Colonic mucosa (tissue), 4 donors: ENCODE data around the gene RETSAT. TPM values are rescaled to one million over a fixed set of nuclear protein-coding genes. Genes with fewer than 3 reads are reported as not detected.
"Not testable (repeated sequence)": the region's sequence is repeated elsewhere in the genome, so short reads cannot be mapped to it uniquely, and the experiment has no call there.

Experiments used
- DNase-seq: peaks from one replicate; pipeline ENCODE4 v3.0.0-alpha.2; 2020
- H3K27ac ChIP-seq: fragments of 200-600 bp; one replicate; pipeline ENCODE4 v1.8.0; 2021
- H3K27me3 ChIP-seq: fragments of 200-600 bp; one replicate; pipeline ENCODE4 v1.8.0; 2021
- H3K36me3 ChIP-seq: fragments of 200-600 bp; one replicate; pipeline ENCODE4 v1.8.0; 2021
- H3K4me1 ChIP-seq: fragments of 200-600 bp; one replicate; pipeline ENCODE4 v1.8.0; 2021; ENCODE audit warnings: mild to moderate bottlenecking
- H3K4me3 ChIP-seq: fragments of 200-600 bp; one replicate; pipeline ENCODE4 v1.8.0; 2021
- H3K9ac ChIP-seq, 2 donors: one replicate each; pipeline ENCODE4 v1.7.0; 2013; ENCODE audit warnings: control low read depth in 2 of 2, low read depth in 2 of 2, low read length in 2 of 2
- H3K9me3 ChIP-seq: fragments of 200-600 bp; one replicate; pipeline ENCODE4 v1.8.0; 2021
- CTCF ChIP-seq: fragments of 200-600 bp; IDR thresholded peaks from one replicate; pipeline ENCODE4 v1.8.0; 2022; ENCODE audit warnings: antibody characterized with exemption, mild to moderate bottlenecking
- intact Hi-C: fragments of 100-400 bp; cut with DNase I; formaldehyde crosslinking; loops from one replicate; pipeline ENCODE4 v1.14.1; 2022
- total RNA-seq, 2 donors: library from RNA; stranded (reverse); fragmentation: NEBNext Ultra II Directional in 1 of 2; extraction: Animal tissue kit (Norgen Biotek cat#: 25700) in 1 of 2; gene quantifications; one replicate each; pipeline ENCODE4 v1.2.1, GENCODE V29; 2021
- donor health status: healthy.
- donor health status: DM: no; HTN: no; CAD: no.
- donor health status: DM: no; HTN: no; CAD: no.

Gene RETSAT
- total RNA-seq, 2 donors from 2014 or later: 145 to 190 TPM

GRCh38 chr2:85341269-85342029 is 12.9 kb downstream of the RETSAT start:
- Histone ChIP-seq H3K9ac (no peak overlapping the region), H3K4me3 (no peak overlapping the region), H3K9me3 (no peaks in the 10 kb centered on the region), H3K27ac (no peak overlapping the region), H3K36me3 (peaks cover 11% of the 10 kb centered on the region), H3K27me3 (no peaks in the 10 kb centered on the region), H3K4me1 (no peaks in the 10 kb centered on the region)
- intact Hi-C loops: no loop called here
- DNase-seq: no peak
- no peak for TF ChIP-seq CTCF

DNA sequence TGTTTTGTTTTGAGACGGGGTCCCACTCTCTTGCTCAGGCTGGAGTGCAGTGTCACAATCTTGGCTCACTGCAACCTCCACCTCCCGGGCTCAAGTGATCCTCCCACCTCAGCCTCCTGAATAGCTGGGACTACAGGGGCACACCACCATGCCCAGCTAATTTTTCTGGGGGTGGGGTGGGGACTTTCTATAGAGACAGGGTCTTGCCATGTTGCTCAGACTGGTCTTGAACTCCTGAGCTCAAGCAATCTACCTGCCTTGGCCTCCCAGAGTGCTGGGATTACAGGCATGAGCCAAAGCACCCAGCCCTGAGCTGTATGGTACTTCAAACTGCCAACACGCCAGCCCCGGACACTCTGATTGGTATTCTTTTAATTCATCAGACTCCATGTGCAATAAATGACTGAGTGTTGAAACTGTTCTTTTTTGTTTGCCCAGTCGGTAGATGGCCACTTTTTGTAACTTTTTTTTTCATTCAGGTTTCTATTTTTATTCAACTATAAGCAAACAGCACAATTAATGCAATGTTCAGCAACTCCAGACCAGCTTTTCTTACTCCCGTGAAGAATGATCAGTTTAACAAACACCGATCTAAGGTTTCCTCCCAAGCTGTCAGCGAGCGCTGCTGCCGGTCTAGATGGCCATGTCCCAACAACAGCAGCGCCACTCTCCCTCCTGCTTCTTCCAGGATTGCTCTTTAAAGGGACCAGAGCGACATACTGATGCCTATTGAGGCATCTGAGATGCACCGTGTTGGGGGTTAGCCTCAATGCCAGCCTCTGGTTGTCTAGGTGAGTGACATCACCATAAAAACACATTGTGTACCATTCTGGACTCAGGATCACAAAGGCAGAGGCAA is 14.1 kb downstream of the RETSAT start:
- no peak for TF ChIP-seq CTCF

GRCh38 chr2:85334928-85335327 is 19.4 kb downstream of the RETSAT start:
- Histone ChIP-seq H3K36me3 (no peaks in the 10 kb centered on the region), H3K27ac (no peak overlapping the region), H3K4me1 (no peaks in the 10 kb centered on the region), H3K27me3 (no peaks in the 10 kb centered on the region), H3K9me3 (no peaks in the 10 kb centered on the region), H3K4me3 (no peak overlapping the region), H3K9ac (no peak overlapping the region)
- intact Hi-C loops: no loop called here
- TF ChIP-seq CTCF: no peak
- no peak for DNase-seq

More for the DNA sequence above, 14.1 kb downstream of the RETSAT start:
- H3K27me3 ChIP-seq: no peaks in the 10 kb centered on the region
- no peaks in the 10 kb centered on the region for H3K9me3 ChIP-seq
- intact Hi-C loops: no loop called here
- H3K4me1 ChIP-seq: no peaks in the 10 kb centered on the region
- H3K9ac ChIP-seq: no peak overlapping the region
- no peak for DNase-seq
- no peak overlapping the region for H3K4me3 ChIP-seq
- H3K27ac ChIP-seq: no peak overlapping the region
- H3K36me3 ChIP-seq: peaks cover under 1% of the 10 kb centered on the region

GRCh38 chr2:85333877-85334276 is 20.5 kb downstream of the RETSAT start:
- H3K4me3 ChIP-seq, H3K27ac ChIP-seq, H3K4me1 ChIP-seq, H3K9ac ChIP-seq, DNase-seq, H3K27me3 ChIP-seq, H3K36me3 ChIP-seq, intact Hi-C loops, H3K9me3 ChIP-seq: not testable (repeated sequence)

DNA sequence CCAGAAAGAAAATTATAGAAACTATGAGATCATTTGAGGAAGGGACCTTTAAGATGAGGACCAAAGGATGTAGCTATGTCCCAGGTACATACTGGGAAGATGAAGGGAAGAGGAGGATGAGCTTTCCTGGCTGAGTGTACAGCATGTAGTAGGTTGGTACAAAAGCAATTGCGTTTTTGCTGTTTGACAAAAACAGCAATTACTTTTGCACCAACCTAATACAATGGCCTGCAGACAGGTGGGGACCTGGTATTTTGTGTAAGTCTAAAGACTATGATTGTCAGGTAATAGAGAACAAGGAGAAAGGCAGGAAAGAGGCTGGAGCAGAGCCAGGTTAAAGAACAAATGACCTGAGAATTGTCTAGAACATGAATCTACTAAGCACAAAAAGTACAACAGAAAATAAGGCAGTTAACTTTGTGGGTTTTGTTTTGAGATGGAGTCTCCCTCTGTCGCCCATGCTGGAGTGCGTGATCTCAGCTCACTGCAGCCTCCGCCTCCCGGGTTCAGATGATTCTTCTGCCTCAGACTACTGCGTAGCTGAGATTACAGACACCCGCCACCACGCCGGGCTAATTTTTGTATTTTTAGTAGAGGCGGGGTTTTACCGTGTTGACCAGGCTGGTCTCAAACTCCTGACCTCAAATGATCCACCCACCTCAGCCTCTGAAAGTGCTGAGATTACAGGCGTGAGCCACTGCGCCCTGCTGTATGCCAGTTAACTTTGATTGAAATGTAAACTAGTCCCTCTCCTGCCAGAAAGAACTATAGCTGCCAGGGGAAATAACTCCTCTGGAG is 23.3 kb downstream of the RETSAT start:
- no peaks in the 10 kb centered on the region for H3K36me3 ChIP-seq
- no peaks in the 10 kb centered on the region for H3K4me1 ChIP-seq
- no peaks in the 10 kb centered on the region for H3K9me3 ChIP-seq
- H3K9ac ChIP-seq: no peak overlapping the region
- no peak overlapping the region for H3K4me3 ChIP-seq
- H3K27me3 ChIP-seq: no peaks in the 10 kb centered on the region
- no peak for DNase-seq
- TF ChIP-seq CTCF: no peak
- intact Hi-C loops: no loop called here
- no peak overlapping the region for H3K27ac ChIP-seq

- DNase-seq, H3K4me3 ChIP-seq, H3K27ac ChIP-seq, H3K27me3 ChIP-seq, intact Hi-C loops, H3K4me1 ChIP-seq, H3K36me3 ChIP-seq, H3K9me3 ChIP-seq, H3K9ac ChIP-seq: not testable (repeated sequence)
Observed at GRCh38 chr2:85329701-85330100, 24.6 kb downstream of the RETSAT start.
